OCI-LY7 (cell line): ENCODE results near the gene SACM1L. TPM values are rescaled to one million over a fixed set of nuclear protein-coding genes. Genes with fewer than 3 reads are reported as not detected.

Experiments used
- BruUV-seq: library from RNA; stranded (reverse); fragments of 400-500 nt; replicated peaks from 2 replicates; lab custom pipeline; 2021; lab: Mats Ljungman, UMichigan
- CTCF ChIA-PET: fragments of 300-600 bp; sonication (Branson Sonifier 250); formaldehyde crosslinking; loops from one replicate; lab custom pipeline; 2022; ENCODE audit warnings: antibody characterized with exemption; ENCODE audit not compliant: unreplicated experiment; lab: Charles Lee
- POLR2A ChIA-PET: fragments of 300-600 bp; sonication (Branson Sonifier 250); formaldehyde crosslinking; loops from one replicate; lab custom pipeline; 2022; ENCODE audit warnings: antibody characterized with exemption; lab: Charles Lee
- DNase-seq: peaks from one replicate; pipeline ENCODE4 v3.0.0-alpha.2; 2015; ENCODE audit warnings: low spot score
- H2AFZ ChIP-seq: fragments of 200-600 bp; sonication (generic), shearing (Covaris generic); 2 replicates; pipeline ENCODE4 v1.6.1; 2014; ENCODE audit warnings: mild to moderate bottlenecking, antibody characterized with exemption, low read length, moderate library complexity
- H3K27ac ChIP-seq: fragments of 200-600 bp; sonication (generic); 2 replicates; pipeline ENCODE4 v1.5.1; 2014; ENCODE audit warnings: mixed run types, low read depth, mild to moderate bottlenecking, moderate library complexity, low read length, inconsistent platforms; ENCODE audit not compliant: poor library complexity, severe bottlenecking
- H3K36me3 ChIP-seq: fragments of 200-600 bp; sonication (generic); 2 replicates; pipeline ENCODE4 v1.6.1; 2014; ENCODE audit warnings: mild to moderate bottlenecking, antibody characterized with exemption, low read length, moderate library complexity, mixed read lengths; ENCODE audit not compliant: insufficient read depth
- H3K4me1 ChIP-seq: fragments of 200-600 bp; sonication (generic); 2 replicates; pipeline ENCODE4 v1.5.1; 2014; ENCODE audit warnings: mild to moderate bottlenecking, low read length; ENCODE audit not compliant: insufficient read depth, poor library complexity, severe bottlenecking
- H3K4me2 ChIP-seq: fragments of 200-600 bp; sonication (generic); 2 replicates; pipeline ENCODE4 v1.6.1; 2014; ENCODE audit warnings: mild to moderate bottlenecking, low read length
- H3K4me3 ChIP-seq: fragments of 200-600 bp; sonication (generic); 2 replicates; pipeline ENCODE4 v1.5.1; 2014; ENCODE audit warnings: mild to moderate bottlenecking, low read depth, low read length; ENCODE audit not compliant: poor library complexity, severe bottlenecking
- H3K79me2 ChIP-seq: fragments of 200-600 bp; sonication (generic); 2 replicates; pipeline ENCODE4 v1.6.1; 2016; ENCODE audit warnings: low read depth, mild to moderate bottlenecking, low read length, moderate library complexity, mixed read lengths; ENCODE audit not compliant: insufficient read depth
- H3K9me2 ChIP-seq: fragments of 200-600 bp; sonication (generic); 2 replicates; pipeline ENCODE4 v1.6.1; 2016; ENCODE audit warnings: mild to moderate bottlenecking, low read length, mixed read lengths; ENCODE audit not compliant: insufficient read depth
- H3K9me3 ChIP-seq: fragments of 200-600 bp; sonication (generic); 2 replicates; pipeline ENCODE4 v1.6.1; 2014; ENCODE audit warnings: mild to moderate bottlenecking, mixed run types, low read length, mixed read lengths
- H4K20me1 ChIP-seq: fragments of 200-600 bp; sonication (generic); 2 replicates; pipeline ENCODE4 v1.6.1; 2014; ENCODE audit warnings: mild to moderate bottlenecking, antibody characterized with exemption, low read length, moderate library complexity, mixed read lengths; ENCODE audit not compliant: insufficient read depth
- EZH2phosphoT487 ChIP-seq: fragments of 200-600 bp; sonication (generic); IDR thresholded peaks from 2 replicates; pipeline ENCODE4 v1.6.1; 2018; ENCODE audit warnings: low read depth, borderline replicate concordance, mild to moderate bottlenecking, mixed run types, antibody characterized with exemption, low read length, moderate library complexity, mixed read lengths
- intact Hi-C: fragments of 100-400 bp; cut with micrococcal nuclease; formaldehyde crosslinking; loops from one replicate; pipeline ENCODE4 v1.10.0; 2022; ENCODE audit not compliant: unreplicated experiment
- total RNA-seq, 2 experiments: library from RNA; depleted of rRNA in 1 of 2; stranded (reverse); fragments of >200 nt in 1 of 2; shearing (Covaris generic) in 1 of 2; gene quantifications; 2 replicates each; pipeline ENCODE4 v1.2.3, GENCODE V29; 2014 to 2022
- TF ChIP-seq, protein P1 (sequence below): fragments of 200-600 bp; sonication (generic); conservative IDR thresholded peaks from 2 replicates; pipeline ENCODE4 v1.5.1; 2014; ENCODE audit warnings: mild to moderate bottlenecking, antibody characterized with exemption, low read length, moderate library complexity, mixed read lengths

The SACM1L gene
- total RNA-seq, 2 experiments from 2014 or later = 35.5 to 54.9 TPM

DNA sequence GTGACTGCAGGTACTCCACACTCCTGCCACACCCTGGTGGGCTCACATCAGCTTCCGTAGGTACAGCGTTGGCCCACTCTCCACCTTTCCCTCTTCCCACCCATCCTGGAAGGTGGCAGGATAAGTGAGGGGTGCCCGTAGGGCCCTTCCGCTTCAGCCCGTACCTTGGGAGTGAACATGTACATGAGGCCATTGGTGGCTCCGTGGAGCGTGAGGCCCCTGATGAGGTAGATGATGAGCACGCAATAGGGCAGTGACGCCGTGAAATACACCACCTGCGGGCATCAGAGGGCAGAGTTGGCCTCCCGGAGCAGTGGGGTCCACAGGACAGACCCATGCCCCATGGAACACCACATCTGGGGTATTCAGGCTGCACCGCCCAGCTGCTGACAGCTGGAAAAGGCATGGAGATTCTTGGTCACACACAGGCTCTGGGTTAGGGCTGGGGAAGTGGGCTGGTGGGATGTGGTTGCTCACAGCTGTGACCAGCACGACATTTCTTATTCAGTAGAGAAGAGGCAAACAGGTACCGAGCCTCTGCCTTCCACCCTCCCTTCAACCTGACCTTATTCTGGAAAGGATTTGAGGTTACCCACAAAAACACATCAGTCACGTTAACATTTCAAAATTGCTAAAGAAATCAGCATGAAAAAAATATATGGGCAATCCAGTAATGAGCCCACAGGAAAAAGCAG lies 83.3 kb downstream of the SACM1L start:
- Histone ChIP-seq H3K9me2 (no peaks in the 10 kb centered on the region), H3K4me2 (no peak overlapping the region), H3K4me1 (no peaks in the 10 kb centered on the region), H3K27ac (no peak overlapping the region), H3K4me3 (no peak overlapping the region), H3K36me3 (no peaks in the 10 kb centered on the region), H4K20me1 (no peaks in the 10 kb centered on the region), H3K9me3 (no peaks in the 10 kb centered on the region), H2AFZ (no peak overlapping the region), H3K79me2 (no peaks in the 10 kb centered on the region)
- TF ChIP-seq EZH2phosphoT487 = no peak
- TF ChIP-seq, protein P1, sequence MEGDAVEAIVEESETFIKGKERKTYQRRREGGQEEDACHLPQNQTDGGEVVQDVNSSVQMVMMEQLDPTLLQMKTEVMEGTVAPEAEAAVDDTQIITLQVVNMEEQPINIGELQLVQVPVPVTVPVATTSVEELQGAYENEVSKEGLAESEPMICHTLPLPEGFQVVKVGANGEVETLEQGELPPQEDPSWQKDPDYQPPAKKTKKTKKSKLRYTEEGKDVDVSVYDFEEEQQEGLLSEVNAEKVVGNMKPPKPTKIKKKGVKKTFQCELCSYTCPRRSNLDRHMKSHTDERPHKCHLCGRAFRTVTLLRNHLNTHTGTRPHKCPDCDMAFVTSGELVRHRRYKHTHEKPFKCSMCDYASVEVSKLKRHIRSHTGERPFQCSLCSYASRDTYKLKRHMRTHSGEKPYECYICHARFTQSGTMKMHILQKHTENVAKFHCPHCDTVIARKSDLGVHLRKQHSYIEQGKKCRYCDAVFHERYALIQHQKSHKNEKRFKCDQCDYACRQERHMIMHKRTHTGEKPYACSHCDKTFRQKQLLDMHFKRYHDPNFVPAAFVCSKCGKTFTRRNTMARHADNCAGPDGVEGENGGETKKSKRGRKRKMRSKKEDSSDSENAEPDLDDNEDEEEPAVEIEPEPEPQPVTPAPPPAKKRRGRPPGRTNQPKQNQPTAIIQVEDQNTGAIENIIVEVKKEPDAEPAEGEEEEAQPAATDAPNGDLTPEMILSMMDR = no peak
- no peak for DNase-seq
- no TSS peak for BruUV-seq
- POLR2A ChIA-PET = no interaction called here
- CTCF ChIA-PET = no interaction called here
- intact Hi-C loops = no loop called here

DNA sequence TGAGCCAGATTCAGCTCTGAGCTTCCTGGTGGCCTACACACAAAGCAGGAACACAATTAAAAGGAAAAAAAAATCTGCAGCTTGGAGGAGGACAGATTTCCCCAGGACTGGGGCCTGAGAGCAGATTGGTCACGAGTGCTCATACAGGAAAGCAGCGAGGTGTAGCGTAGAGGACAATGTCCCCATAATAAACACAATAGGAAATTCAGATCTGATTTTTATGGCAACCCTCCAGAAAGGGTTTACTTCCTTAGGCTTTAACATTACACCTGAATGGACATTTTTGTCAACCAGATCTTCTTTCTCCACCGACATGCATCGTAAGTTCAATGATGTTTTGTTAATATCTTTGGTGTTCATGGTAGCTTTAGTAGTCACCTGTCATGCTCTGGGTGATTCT lies 83.9 kb downstream of the SACM1L start:
- DNase-seq = no peak
- no peaks in the 10 kb centered on the region for H3K9me3 ChIP-seq
- H4K20me1 ChIP-seq = no peaks in the 10 kb centered on the region
- no peaks in the 10 kb centered on the region for H3K36me3 ChIP-seq
- ChIA-PET CTCF (no interaction called here), POLR2A (no interaction called here)
- no peak overlapping the region for H3K4me2 ChIP-seq
- TF ChIP-seq, protein P1 = no peak
- no peak for TF ChIP-seq EZH2phosphoT487
- no peaks in the 10 kb centered on the region for H3K79me2 ChIP-seq
- no peak overlapping the region for H3K4me3 ChIP-seq
- H3K9me2 ChIP-seq = no peaks in the 10 kb centered on the region
- H3K4me1 ChIP-seq = no peaks in the 10 kb centered on the region
- H3K27ac ChIP-seq = no peak overlapping the region
- H2AFZ ChIP-seq = no peak overlapping the region
- no TSS peak for BruUV-seq
- intact Hi-C loops = no loop called here

DNA sequence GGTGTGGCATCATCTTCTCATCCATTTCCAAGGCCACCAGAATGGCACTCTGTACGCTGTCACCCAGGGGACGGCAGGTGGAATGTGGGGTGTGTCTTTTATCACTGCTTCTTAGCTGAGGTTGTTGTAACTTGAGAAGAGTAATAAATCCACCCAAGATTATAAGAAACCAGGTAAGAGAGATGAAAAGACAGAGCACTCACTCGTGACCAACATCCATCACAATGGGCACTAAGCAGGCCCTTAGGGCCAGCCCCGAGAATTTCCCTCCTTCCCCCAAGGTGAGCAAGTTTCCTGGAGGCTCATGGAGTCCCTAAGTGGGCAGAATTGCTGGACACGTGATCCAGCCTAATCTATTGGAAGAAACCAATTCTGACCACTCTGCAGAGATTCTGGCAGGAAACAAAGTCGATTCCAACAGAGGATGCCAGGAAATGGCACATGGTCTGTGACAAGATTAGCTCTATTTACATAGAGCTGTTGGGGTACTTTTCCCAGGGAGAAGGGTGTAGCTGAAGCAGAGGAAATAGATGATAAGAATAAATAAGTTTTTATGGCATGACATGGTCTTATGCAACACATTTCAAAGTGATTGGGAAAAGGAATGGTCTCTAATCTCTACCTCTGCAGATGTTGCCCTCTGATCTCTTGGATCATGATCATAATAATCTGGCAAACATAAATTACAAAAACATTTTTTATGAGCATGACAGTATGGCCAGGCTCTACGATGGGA lies 84.7 kb downstream of the SACM1L start:
- Histone ChIP-seq H3K36me3 (no peaks in the 10 kb centered on the region), H4K20me1 (no peaks in the 10 kb centered on the region), H2AFZ (no peak overlapping the region), H3K9me3 (no peaks in the 10 kb centered on the region), H3K79me2 (no peaks in the 10 kb centered on the region), H3K4me1 (no peaks in the 10 kb centered on the region), H3K9me2 (no peaks in the 10 kb centered on the region), H3K27ac (no peak overlapping the region), H3K4me2 (no peak overlapping the region), H3K4me3 (no peak overlapping the region)
- TF ChIP-seq EZH2phosphoT487 = no peak
- TF ChIP-seq, protein P1 = no peak
- no TSS peak for BruUV-seq
- intact Hi-C loops = no loop called here
- no peak for DNase-seq
- ChIA-PET CTCF (no interaction called here), POLR2A (no interaction called here)
